GM21786 (cell line): ENCODE results near the gene MPV17L2.

Source experiments
- ATAC-seq: cut with Tn5 transposase; IDR thresholded peaks from one replicate; pipeline ENCODE4 v1.9.1; 2021; ENCODE audit not compliant: unreplicated experiment

The MPV17L2 gene

GRCh38 chr19:18232540-18233223 lies 39.7 kb downstream of the MPV17L2 start:
- ATAC-seq = no peak

GRCh38 chr19:18233224-18233825 lies 40.3 kb downstream of the MPV17L2 start:
- no peak for ATAC-seq

- no peak for ATAC-seq
Observed at GRCh38 chr19:18234194-18234593, 41.2 kb downstream of the MPV17L2 start.

- no peak for ATAC-seq
Observed at GRCh38 chr19:18239303-18239702, 46.3 kb downstream of the MPV17L2 start.

GRCh38 chr19:18245297-18245696 lies 52.3 kb downstream of the MPV17L2 start:
- no peak for ATAC-seq
